Measurements from ENCODE around the gene KIAA2012. TPM values are rescaled to one million over a fixed set of nuclear protein-coding genes. Genes with fewer than 3 reads are reported as not detected.
"Not testable (repeated sequence)": the region's sequence is repeated elsewhere in the genome, so short reads cannot be mapped to it uniquely, and the experiment has no call there.

Gene KIAA2012
- total RNA-seq, 2 experiments from 2014 or later: not detected

- CTCF ChIA-PET: no interaction called here
- POLR2A ChIA-PET: interaction anchor here (0.5 to 1.6 kb wide), 4 partner anchors 10 to 29 kb away, joined by 7 to 11 read pairs (median 8); no protein-coding TSS in a partner anchor
These were observed 165.5 kb downstream of the KIAA2012 start, which contains the start of gene SUMO1 for GRCh38 chr2:202238234-202239197. Gene SUMO1 (minus strand): TSS chr2:202238597. CDS start chr2:202238451, 146 bp downstream.

GRCh38 chr2:202247710-202248109 lies 174.7 kb downstream of the KIAA2012 start:
- CTCF ChIA-PET, POLR2A ChIA-PET: not testable (repeated sequence)

GRCh38 chr2:202249521-202250253 lies 176.6 kb downstream of the KIAA2012 start:
- ChIA-PET POLR2A (no interaction called here), CTCF (no interaction called here)

- CTCF ChIA-PET: interaction anchor here (0.7 kb wide), 1 partner anchor 264 kb away, joined by 3 read pairs; no protein-coding TSS in a partner anchor
- POLR2A ChIA-PET: interaction anchor here (0.6 kb wide), 2 partner anchors 13 to 758 kb away, joined by 6 to 8 read pairs; no protein-coding TSS in a partner anchor
These were observed 178.4 kb downstream of the KIAA2012 start for GRCh38 chr2:202251494-202251893.

Other genes with a start within 250 kb of the KIAA2012 start
- gene FZD7, start 39.4 kb upstream of the KIAA2012 start, total RNA-seq: under 1 TPM; 0.46 to 0.63 TPM
- 100 to 1,000 TPM; 112 to 116 TPM for gene SUMO1, start 165.3 kb downstream of the KIAA2012 start, total RNA-seq
- 100 to 1,000 TPM; 215 to 220 TPM for gene NOP58, start 192.5 kb downstream of the KIAA2012 start, total RNA-seq

Data from activated CD8-positive, alpha-beta memory T cell treated with anti-CD3 and anti-CD28 coated beads for 36 hours (primary cell).